ENCODE data around the gene FOXE3.

Gene FOXE3

DNA sequence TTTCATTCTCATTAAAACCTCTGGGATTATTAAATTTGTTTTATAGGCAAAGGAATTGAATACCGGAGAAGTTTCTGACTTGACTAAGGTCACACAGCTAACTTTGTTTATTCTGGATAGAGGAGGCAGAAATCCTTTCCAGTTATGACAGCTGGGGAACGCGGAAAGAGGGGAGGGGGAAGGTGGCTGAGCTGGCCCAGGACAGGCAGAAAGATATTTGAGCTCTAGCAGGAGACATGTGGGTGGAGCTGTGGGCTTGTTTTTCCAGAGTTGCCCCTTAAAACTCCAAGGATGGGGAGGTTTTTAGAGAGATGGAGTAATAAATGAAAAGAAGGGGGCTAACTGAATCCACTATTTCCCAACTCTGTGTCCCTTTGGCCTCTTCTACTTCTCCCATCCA is 49.5 kb downstream of the FOXE3 start:
- TF ChIP-seq EZH2 (IDR thresholded peaks at IDR 0.05; ENCODE audit: borderline replicate concordance, low read depth, low read length, severe bottlenecking), result no peak
- TF ChIP-seq CTCF (IDR thresholded peaks at IDR 0.05; ENCODE audit: borderline replicate concordance, extremely low read depth, low read length, poor library complexity, severe bottlenecking), result no peak
- Histone ChIP-seq H3K9ac (ENCODE audit: low read depth, low read length) (no peak overlapping the region), H3K4me1 (ENCODE audit: insufficient read depth, low read length) (no peaks in the 10 kb centered on the region), H3K36me3 (ENCODE audit: insufficient read depth, low read length) (no peaks in the 10 kb centered on the region), H3K27ac (ENCODE audit: low read length) (no peak overlapping the region), H3K9me3 (ENCODE audit: insufficient read depth, low read length, severe bottlenecking) (no peaks in the 10 kb centered on the region), H3K79me2 (ENCODE audit: insufficient read depth, low read length) (no peaks in the 10 kb centered on the region), H3K27me3 (ENCODE audit: insufficient read depth, low read length, poor library complexity) (peaks cover 16% of the 10 kb centered on the region), H2AFZ (ENCODE audit: low read depth, low read length) (no peak overlapping the region), H3K4me3 (ENCODE audit: low read depth in 1 of 2, low read length in 2 of 2) (no peak overlapping the region), H3K4me2 (ENCODE audit: insufficient read depth, low read length) (no peak overlapping the region), H4K20me1 (ENCODE audit: insufficient read depth, low read length) (no peaks in the 10 kb centered on the region; the same call in 1 of the 2 replicates)
- DNase-seq (no peak), ATAC-seq (ENCODE audit: insufficient read depth, low read depth) (no peak)
